ENCODE data around the gene OR2C1.

OR2C1 gene

GRCh38 chr16:3375680-3376079 is 20.0 kb downstream of the OR2C1 start:
- Mint-ChIP-seq H3K9me3 (peaks cover 72% of the 10 kb centered on the region), H3K36me3 (ENCODE audit: low read depth) (peaks cover 13% of the 10 kb centered on the region), H3K4me1 (no peaks in the 10 kb centered on the region), H3K4me3 (no peak overlapping the region), H3K27me3 (ENCODE audit: low read depth, poor library complexity) (peaks cover 11% of the 10 kb centered on the region), H3K27ac (no peak overlapping the region)
- no peak for DNase-seq
- no peak for TF ChIP-seq CTCF (IDR thresholded peaks at IDR 0.05)

- no peak for DNase-seq
- Mint-ChIP-seq H3K27ac (no peak overlapping the region), H3K4me1 (no peaks in the 10 kb centered on the region), H3K4me3 (no peak overlapping the region), H3K27me3 (ENCODE audit: low read depth, poor library complexity) (peaks cover 11% of the 10 kb centered on the region), H3K9me3 (peaks cover 90% of the 10 kb centered on the region), H3K36me3 (ENCODE audit: low read depth) (peaks cover 35% of the 10 kb centered on the region)
- no peak for TF ChIP-seq CTCF (IDR thresholded peaks at IDR 0.05)
Measured at GRCh38 chr16:3377917-3378316, 22.2 kb downstream of the OR2C1 start.

GRCh38 chr16:3383045-3383448 is 27.4 kb downstream of the OR2C1 start:
- no peak overlapping the region for H3K27ac Mint-ChIP-seq
- peaks cover 94% of the 10 kb centered on the region for H3K9me3 Mint-ChIP-seq
- H3K36me3 Mint-ChIP-seq (ENCODE audit: low read depth), result peaks cover 80% of the 10 kb centered on the region
- H3K4me1 Mint-ChIP-seq, result no peaks in the 10 kb centered on the region
- H3K4me3 Mint-ChIP-seq, result no peak overlapping the region
- peaks cover 10% of the 10 kb centered on the region for H3K27me3 Mint-ChIP-seq (ENCODE audit: low read depth, poor library complexity)
- TF ChIP-seq CTCF (IDR thresholded peaks at IDR 0.05), result no peak
- DNase-seq, result no peak

GRCh38 chr16:3388325-3388724 is 32.6 kb downstream of the OR2C1 start:
- TF ChIP-seq CTCF (IDR thresholded peaks at IDR 0.05), result no peak
- Mint-ChIP-seq H3K27me3 (ENCODE audit: low read depth, poor library complexity) (peaks cover 10% of the 10 kb centered on the region), H3K36me3 (ENCODE audit: low read depth) (peaks cover 92% of the 10 kb centered on the region), H3K9me3 (peaks cover 84% of the 10 kb centered on the region), H3K4me1 (peaks cover 7% of the 10 kb centered on the region), H3K4me3 (no peak overlapping the region), H3K27ac (no peak overlapping the region)
- no peak for DNase-seq

- Mint-ChIP-seq H3K4me3 (no peak overlapping the region), H3K27me3 (ENCODE audit: low read depth, poor library complexity) (peaks cover 7% of the 10 kb centered on the region), H3K36me3 (ENCODE audit: low read depth) (peaks cover 92% of the 10 kb centered on the region), H3K27ac (peak overlapping the region; percentile 80), H3K9me3 (peaks cover 84% of the 10 kb centered on the region), H3K4me1 (peaks cover 7% of the 10 kb centered on the region)
- DNase-seq, result no peak
- no peak for TF ChIP-seq CTCF (IDR thresholded peaks at IDR 0.05)
Measured at GRCh38 chr16:3389663-3390338, 34.1 kb downstream of the OR2C1 start.

- Mint-ChIP-seq H3K9me3 (peaks cover 81% of the 10 kb centered on the region), H3K4me3 (peak overlapping the region; percentile 94), H3K27me3 (ENCODE audit: low read depth, poor library complexity) (peaks cover 3% of the 10 kb centered on the region), H3K36me3 (ENCODE audit: low read depth) (peaks cover 83% of the 10 kb centered on the region), H3K4me1 (peaks cover 14% of the 10 kb centered on the region), H3K27ac (peak overlapping the region; percentile 60)
- no peak for DNase-seq
- no peak for TF ChIP-seq CTCF (IDR thresholded peaks at IDR 0.05)
Measured at GRCh38 chr16:3400446-3400778, 44.7 kb downstream of the OR2C1 start.
